Hypothalamus (tissue), 51 donors: Measurements from ENCODE around the gene PHLDA2.

Source experiments
- DNase-seq, 51 donors: peaks; one replicate each; lab custom pipeline; 2025; lab: John Stamatoyannopoulos, UW

Gene PHLDA2

GRCh38 chr11:2928605-2929530 lies at the start of gene PHLDA2:
Gene PHLDA2, minus strand, starts transcription at chr11:2929420. Its CDS starts 56 bp downstream, at chr11:2929364.
- peak in 3 of 51 donors; percentile 10 to 24 (median 21) for DNase-seq

GRCh38 chr11:2977113-2977512 lies 47.9 kb upstream of the PHLDA2 start:
- DNase-seq, result no peak

GRCh38 chr11:2976294-2977063 lies 47.3 kb upstream of the PHLDA2 start:
- DNase-seq, result no peak

- peak in 23 of 51 donors; percentile 10 to 63 (median 40) for DNase-seq
Observed at GRCh38 chr11:2975594-2975993, 46.4 kb upstream of the PHLDA2 start.

- no peak for DNase-seq
Observed at GRCh38 chr11:2974272-2974671, 45.1 kb upstream of the PHLDA2 start.

- DNase-seq, result no peak
Observed at GRCh38 chr11:2968341-2968900, 39.2 kb upstream of the PHLDA2 start.

- no peak for DNase-seq
Observed at GRCh38 chr11:2964782-2965181, 35.6 kb upstream of the PHLDA2 start.

GRCh38 chr11:2963761-2964160 lies 34.5 kb upstream of the PHLDA2 start:
- DNase-seq, result no peak

- no peak for DNase-seq
Observed at GRCh38 chr11:2963112-2963754, 34.0 kb upstream of the PHLDA2 start.

- no peak for DNase-seq
Observed at GRCh38 chr11:2961080-2961479, 31.9 kb upstream of the PHLDA2 start.

GRCh38 chr11:2960139-2960538 lies 30.9 kb upstream of the PHLDA2 start:
- peak in 1 of 51 donors; percentile 5 for DNase-seq

GRCh38 chr11:2958251-2958650 lies 29.0 kb upstream of the PHLDA2 start:
- DNase-seq, result no peak

- no peak for DNase-seq
Observed at GRCh38 chr11:2955906-2956476, 26.8 kb upstream of the PHLDA2 start.

GRCh38 chr11:2954263-2954662 lies 25.0 kb upstream of the PHLDA2 start:
- no peak for DNase-seq

- DNase-seq, result no peak
Observed at GRCh38 chr11:2952290-2952689, 23.1 kb upstream of the PHLDA2 start.

- DNase-seq, result no peak
Observed at GRCh38 chr11:2951231-2952110, 22.3 kb upstream of the PHLDA2 start.

GRCh38 chr11:2950825-2951224 lies 21.6 kb upstream of the PHLDA2 start:
- no peak for DNase-seq

- DNase-seq, result no peak
Observed at GRCh38 chr11:2949920-2950319, 20.7 kb upstream of the PHLDA2 start.

- no peak for DNase-seq
Observed at GRCh38 chr11:2947744-2948143, 18.5 kb upstream of the PHLDA2 start.
